Osteoblast (primary cell): ENCODE measurements around the gene RUNX2. TPM values are rescaled to one million over a fixed set of nuclear protein-coding genes. Genes with fewer than 3 reads are reported as not detected.

ENCODE experiments used
- DNase-seq: peaks from one replicate; pipeline ENCODE4 v3.0.0; 2011; ENCODE audit warnings: low spot score, mixed read lengths; ENCODE audit not compliant: insufficient read length; ENCODE audit errors: missing footprints
- H2AFZ ChIP-seq: 2 replicates; pipeline ENCODE4 v1.6.0; 2011; ENCODE audit warnings: mild to moderate bottlenecking, low read length
- H3K27ac ChIP-seq: 2 replicates; pipeline ENCODE4 v1.5.1; 2011; ENCODE audit warnings: mild to moderate bottlenecking, low read depth, low read length, moderate library complexity
- H3K27me3 ChIP-seq: 2 replicates; pipeline ENCODE4 v1.6.0; 2012; ENCODE audit warnings: mild to moderate bottlenecking, control low read depth, inconsistent platforms, low read length, moderate library complexity; ENCODE audit not compliant: insufficient read depth
- H3K36me3 ChIP-seq: 2 replicates; pipeline ENCODE4 v1.5.1; 2011; ENCODE audit warnings: mild to moderate bottlenecking, low read length, control low read depth, moderate library complexity; ENCODE audit not compliant: insufficient read depth
- H3K4me1 ChIP-seq: 2 replicates; pipeline ENCODE4 v1.5.1; 2011; ENCODE audit warnings: mild to moderate bottlenecking, low read length, control low read depth, moderate library complexity; ENCODE audit not compliant: insufficient read depth
- H3K4me2 ChIP-seq: 2 replicates; pipeline ENCODE4 v1.6.0; 2011; ENCODE audit warnings: mild to moderate bottlenecking, low read length; ENCODE audit not compliant: insufficient read depth
- H3K4me3 ChIP-seq: fragments of 200-600 bp; sonication (generic); 3 replicates; pipeline ENCODE4 v1.5.1; 2012; ENCODE audit warnings: mild to moderate bottlenecking, low read length, inconsistent platforms; ENCODE audit not compliant: insufficient read depth
- H3K79me2 ChIP-seq: 2 replicates; pipeline ENCODE4 v1.6.0; 2012; ENCODE audit warnings: mild to moderate bottlenecking, low read length, control low read depth, inconsistent platforms; ENCODE audit not compliant: insufficient read depth
- H3K9me3 ChIP-seq: 2 replicates; pipeline ENCODE4 v1.5.1; 2011; ENCODE audit warnings: low read depth, low read length, control low read depth
- H4K20me1 ChIP-seq: 2 replicates; pipeline ENCODE4 v1.6.0; 2012; ENCODE audit warnings: mild to moderate bottlenecking, low read length, control low read depth; ENCODE audit not compliant: insufficient read depth
- CTCF ChIP-seq: IDR thresholded peaks from 2 replicates; pipeline ENCODE4 v1.5.1; 2011; ENCODE audit warnings: mild to moderate bottlenecking, low read depth, low read length, moderate library complexity; ENCODE audit errors: extremely low read depth
- total RNA-seq: library from RNA; depleted of rRNA; stranded (reverse); fragments of >200 nt; gene quantifications from 2 replicates; pipeline ENCODE4 v1.2.3, GENCODE V29; 2012

RUNX2 gene
- total RNA-seq, 1 donor, result 30.0 TPM

GRCh38 chr6:45439861-45440388 is 111.8 kb downstream of the RUNX2 start:
- TF ChIP-seq CTCF, result no peak
- H3K36me3 ChIP-seq, result peaks cover 35% of the 10 kb centered on the region
- no peak for DNase-seq

GRCh38 chr6:45441851-45442453 is 113.8 kb downstream of the RUNX2 start:
- Histone ChIP-seq H3K4me1 (peaks cover 66% of the 10 kb centered on the region), H2AFZ (no peak overlapping the region), H3K4me2 (no peak overlapping the region), H3K27me3 (no peaks in the 10 kb centered on the region), H3K9me3 (no peaks in the 10 kb centered on the region), H3K36me3 (peaks cover 32% of the 10 kb centered on the region), H4K20me1 (no peaks in the 10 kb centered on the region), H3K4me3 (no peak overlapping the region), H3K79me2 (peaks cover 45% of the 10 kb centered on the region), H3K27ac (peak overlapping the region; percentile 64)
- no peak for DNase-seq
- TF ChIP-seq CTCF, result no peak

More at GRCh38 chr6:45439861-45440388, 111.8 kb downstream of the RUNX2 start:
- Histone ChIP-seq H3K4me3 (no peak overlapping the region), H3K9me3 (no peaks in the 10 kb centered on the region), H2AFZ (no peak overlapping the region), H3K27me3 (no peaks in the 10 kb centered on the region), H3K27ac (no peak overlapping the region), H3K4me2 (no peak overlapping the region), H3K79me2 (peaks cover 52% of the 10 kb centered on the region), H3K4me1 (peaks cover 62% of the 10 kb centered on the region), H4K20me1 (no peaks in the 10 kb centered on the region)

GRCh38 chr6:45442716-45443115 is 114.6 kb downstream of the RUNX2 start:
- H3K79me2 ChIP-seq, result peaks cover 48% of the 10 kb centered on the region
- H3K27me3 ChIP-seq, result no peaks in the 10 kb centered on the region
- no peak overlapping the region for H2AFZ ChIP-seq
- H3K9me3 ChIP-seq, result no peaks in the 10 kb centered on the region
- H3K4me2 ChIP-seq, result no peak overlapping the region
- no peak for TF ChIP-seq CTCF
- peaks cover 66% of the 10 kb centered on the region for H3K4me1 ChIP-seq
- no peak overlapping the region for H3K27ac ChIP-seq
- no peaks in the 10 kb centered on the region for H4K20me1 ChIP-seq
- H3K4me3 ChIP-seq, result no peak overlapping the region
- no peak for DNase-seq
- peaks cover 32% of the 10 kb centered on the region for H3K36me3 ChIP-seq

- peaks cover 48% of the 10 kb centered on the region for H3K79me2 ChIP-seq
- H3K4me3 ChIP-seq, result no peak overlapping the region
- H3K9me3 ChIP-seq, result no peaks in the 10 kb centered on the region
Measured at GRCh38 chr6:45445364-45445748, 117.2 kb downstream of the RUNX2 start.

More at GRCh38 chr6:45445364-45445748, 117.2 kb downstream of the RUNX2 start:
- Histone ChIP-seq H4K20me1 (no peaks in the 10 kb centered on the region), H2AFZ (no peak overlapping the region), H3K36me3 (peaks cover 28% of the 10 kb centered on the region), H3K27ac (peak overlapping the region; percentile 64), H3K27me3 (no peaks in the 10 kb centered on the region), H3K4me2 (peak overlapping the region; percentile 63), H3K4me1 (peaks cover 64% of the 10 kb centered on the region)
- no peak for TF ChIP-seq CTCF
- DNase-seq, result no peak
